ENCODE data around the gene IGLL5. TPM values are rescaled to one million over a fixed set of nuclear protein-coding genes. Genes with fewer than 3 reads are reported as not detected.

IGLL5 gene
- total RNA-seq, 6 donors from 2014 or later = 4.3 to 58.5 (median 21.5) TPM

GRCh38 chr22:22928666-22929380, 41.2 kb downstream of the IGLL5 start:
- WGBS, 2 donors = 47 to 61% methylated on average over 8 to 11 of the region's 11 CpGs
- no peaks in the 10 kb centered on the region for H3K27me3 ChIP-seq
- no peak for TF ChIP-seq POLR2A (IDR thresholded peaks at IDR 0.05)
- H3K4me3 ChIP-seq = no peak overlapping the region
- H3K36me3 ChIP-seq = no peaks in the 10 kb centered on the region
- peaks cover 0 to 5% (median 2%) of the 10 kb centered on the region in 4 donors for H3K4me1 ChIP-seq
- ATAC-seq (ENCODE audit: low FRiP score in 2 of 2) (peak; percentile 39 to 55), DNase-seq (peak in 1 of 2 donors; percentile 43)
- H3K9me3 ChIP-seq = no peaks in the 10 kb centered on the region
- H3K27ac ChIP-seq = no peak overlapping the region

GRCh38 chr22:22929381-22930221, 42.0 kb downstream of the IGLL5 start:
- 84 to 91% methylated on average over 8 to 16 of the region's 16 CpGs for WGBS, 2 donors
- DNase-seq (no peak), ATAC-seq (ENCODE audit: low FRiP score in 2 of 2) (no peak)
- Histone ChIP-seq H3K4me1 (peaks cover 0 to 5% (median 2%) of the 10 kb centered on the region in 4 donors), H3K27me3 (no peaks in the 10 kb centered on the region), H3K36me3 (no peaks in the 10 kb centered on the region), H3K4me3 (no peak overlapping the region), H3K27ac (no peak overlapping the region), H3K9me3 (no peaks in the 10 kb centered on the region)
- no peak for TF ChIP-seq POLR2AphosphoS5 (IDR thresholded peaks at IDR 0.05)
- no peak for TF ChIP-seq EP300 (IDR thresholded peaks at IDR 0.05)
- no peak for TF ChIP-seq POLR2A (IDR thresholded peaks at IDR 0.05)
- TF ChIP-seq CTCF (IDR thresholded peaks at IDR 0.05) = no peak

- DNase-seq = no peak
- Histone ChIP-seq H3K36me3 (no peaks in the 10 kb centered on the region), H3K4me1 (peaks cover 0 to 5% (median 2%) of the 10 kb centered on the region in 4 donors), H3K9me3 (no peaks in the 10 kb centered on the region), H3K27me3 (no peaks in the 10 kb centered on the region), H3K4me3 (no peak overlapping the region), H3K27ac (no peak overlapping the region)
- TF ChIP-seq POLR2AphosphoS5 (IDR thresholded peaks at IDR 0.05) (no peak), EP300 (IDR thresholded peaks at IDR 0.05) (no peak), POLR2A (IDR thresholded peaks at IDR 0.05) (no peak), CTCF (IDR thresholded peaks at IDR 0.05) (no peak)
- no peak for ATAC-seq (ENCODE audit: low FRiP score in 2 of 2)
- 80 to 87% methylated on average over 1 to 3 of the region's 3 CpGs for WGBS, 2 donors
Measured at GRCh38 chr22:22930222-22930497, 42.5 kb downstream of the IGLL5 start.

- ATAC-seq (ENCODE audit: low FRiP score in 2 of 2) (no peak), DNase-seq (no peak)
- Histone ChIP-seq H3K36me3 (no peaks in the 10 kb centered on the region), H3K27ac (no peak overlapping the region), H3K4me1 (peaks cover 0 to 5% (median 4%) of the 10 kb centered on the region in 4 donors), H3K4me3 (no peak overlapping the region), H3K27me3 (no peaks in the 10 kb centered on the region), H3K9me3 (no peaks in the 10 kb centered on the region)
- WGBS, 2 donors = 77% methylated on average over 8 to 9 of the region's 9 CpGs
- no peak for TF ChIP-seq EP300 (IDR thresholded peaks at IDR 0.05)
- no peak for TF ChIP-seq POLR2A (IDR thresholded peaks at IDR 0.05)
- no peak for TF ChIP-seq POLR2AphosphoS5 (IDR thresholded peaks at IDR 0.05)
- no peak for TF ChIP-seq CTCF (IDR thresholded peaks at IDR 0.05)
Measured at GRCh38 chr22:22930571-22931556, 43.2 kb downstream of the IGLL5 start.
